ENCODE measurements around the gene CCK. TPM values are rescaled to one million over a fixed set of nuclear protein-coding genes. Genes with fewer than 3 reads are reported as not detected.

The CCK gene
- polyA plus RNA-seq, 2 of the 4 experiments (the other 2 are of a cell fraction): 0.16 to 0.36 TPM

DNA sequence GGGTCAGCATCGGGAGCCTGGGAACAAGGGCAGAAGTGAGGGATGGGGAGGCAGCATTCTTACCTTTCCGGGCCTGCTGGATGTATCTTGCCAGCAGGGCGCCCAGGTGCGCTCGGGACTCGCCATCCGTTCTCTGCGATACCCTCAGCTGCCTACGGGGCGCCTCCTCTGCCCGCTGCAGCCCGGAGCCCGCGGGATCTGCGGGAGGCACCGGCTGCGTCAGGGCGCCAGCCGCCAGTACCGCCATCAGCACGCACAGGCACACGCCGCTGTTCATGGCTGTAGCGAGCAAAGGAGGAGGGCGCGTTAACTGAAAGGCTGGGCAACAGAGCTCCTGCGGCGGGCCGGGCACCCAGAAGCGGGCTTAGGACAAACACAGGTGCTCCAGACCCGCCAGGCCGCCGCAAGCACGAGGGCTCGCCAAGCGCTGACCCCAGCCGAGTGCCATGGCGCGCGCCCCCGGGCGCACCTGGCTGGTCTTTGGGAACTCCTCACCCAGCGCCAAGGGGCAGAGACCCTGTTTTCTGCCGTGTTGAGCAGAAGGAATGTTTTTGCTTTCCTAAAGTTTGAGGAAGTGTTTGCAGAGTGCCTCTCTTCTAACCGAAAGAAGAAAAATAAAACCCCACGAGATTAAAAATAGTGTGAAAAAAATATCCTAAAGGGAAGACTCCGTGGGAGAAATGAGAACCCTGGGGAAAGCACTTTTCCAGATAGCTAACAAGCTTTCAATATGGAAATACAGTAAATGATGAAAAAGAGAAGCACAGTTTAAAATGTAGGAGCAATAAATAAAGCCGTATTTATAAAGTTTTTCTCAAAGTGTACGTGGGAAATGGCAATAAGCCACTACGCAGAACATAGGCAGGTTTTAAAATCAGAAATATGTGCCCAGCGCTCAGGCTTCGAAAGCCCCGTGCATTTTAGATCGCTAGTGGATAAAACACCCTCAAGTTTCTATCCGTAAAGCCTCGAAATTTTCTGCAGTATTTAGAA is 2.3 kb downstream of the CCK start:
- no peaks in the 10 kb centered on the region; the same call in 2 of the 3 replicates for H3K9me3 ChIP-seq
- POLR2A ChIA-PET: no interaction called here
- H3K27ac ChIP-seq: peak overlapping the region in 1 of 2 experiments; percentile 57; a peak in 3 of 6 replicates
- no peak overlapping the region for H3K4me3 ChIP-seq
- CTCF ChIA-PET: no interaction called here
- ATAC-seq: peak; percentile 52 to 65; a peak in 4 of 6 replicates
- WGBS (ENCODE audit: missing lambda C conversion rate): 68% methylated on average over 15 of the region's 56 CpGs
- H3K4me1 ChIP-seq: peaks cover 13% of the 10 kb centered on the region; the same call in 2 of the 3 replicates
- H3K4me2 ChIP-seq: peak overlapping the region; percentile 49
- DNase-seq (ENCODE audit: low read depth in 1 of 2, low spot score in 1 of 2): no peak
- FAIRE-seq: no peak
- no peak for TF ChIP-seq ESRRA (IDR thresholded peaks at IDR 0.05; ENCODE audit: borderline replicate concordance, low read length)
- TF ChIP-seq RCOR1 (IDR thresholded peaks at IDR 0.05; ENCODE audit: low read depth, low read length): no peak
- no peak for TF ChIP-seq HOXB5 (CRISPR knock-in tag; IDR thresholded peaks at IDR 0.05)
- TF ChIP-seq KDM1A (IDR thresholded peaks at IDR 0.05; ENCODE audit: low read depth): no peak
- TF ChIP-seq CBX2 (IDR thresholded peaks at IDR 0.05; ENCODE audit: borderline replicate concordance, low read depth): no peak
- TF ChIP-seq, protein P1, sequence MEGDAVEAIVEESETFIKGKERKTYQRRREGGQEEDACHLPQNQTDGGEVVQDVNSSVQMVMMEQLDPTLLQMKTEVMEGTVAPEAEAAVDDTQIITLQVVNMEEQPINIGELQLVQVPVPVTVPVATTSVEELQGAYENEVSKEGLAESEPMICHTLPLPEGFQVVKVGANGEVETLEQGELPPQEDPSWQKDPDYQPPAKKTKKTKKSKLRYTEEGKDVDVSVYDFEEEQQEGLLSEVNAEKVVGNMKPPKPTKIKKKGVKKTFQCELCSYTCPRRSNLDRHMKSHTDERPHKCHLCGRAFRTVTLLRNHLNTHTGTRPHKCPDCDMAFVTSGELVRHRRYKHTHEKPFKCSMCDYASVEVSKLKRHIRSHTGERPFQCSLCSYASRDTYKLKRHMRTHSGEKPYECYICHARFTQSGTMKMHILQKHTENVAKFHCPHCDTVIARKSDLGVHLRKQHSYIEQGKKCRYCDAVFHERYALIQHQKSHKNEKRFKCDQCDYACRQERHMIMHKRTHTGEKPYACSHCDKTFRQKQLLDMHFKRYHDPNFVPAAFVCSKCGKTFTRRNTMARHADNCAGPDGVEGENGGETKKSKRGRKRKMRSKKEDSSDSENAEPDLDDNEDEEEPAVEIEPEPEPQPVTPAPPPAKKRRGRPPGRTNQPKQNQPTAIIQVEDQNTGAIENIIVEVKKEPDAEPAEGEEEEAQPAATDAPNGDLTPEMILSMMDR (IDR thresholded peaks at IDR 0.05): no peak
- TF ChIP-seq POLR2A (IDR thresholded peaks at IDR 0.05; ENCODE audit: low read length): no peak
- no peak for TF ChIP-seq TP53 (CRISPR knock-in tag; IDR thresholded peaks at IDR 0.05)
- no peak for TF ChIP-seq CBX8 (IDR thresholded peaks at IDR 0.05)
- TF ChIP-seq POLR2AphosphoS2 (conservative IDR thresholded peaks at IDR 0.05; ENCODE audit: low read length): no peak
- TF ChIP-seq MAZ (IDR thresholded peaks at IDR 0.05; ENCODE audit: borderline replicate concordance, low read depth, low read length): no peak
- TF ChIP-seq PHF8 (IDR thresholded peaks at IDR 0.05; ENCODE audit: borderline replicate concordance, low read depth): no peak

DNA sequence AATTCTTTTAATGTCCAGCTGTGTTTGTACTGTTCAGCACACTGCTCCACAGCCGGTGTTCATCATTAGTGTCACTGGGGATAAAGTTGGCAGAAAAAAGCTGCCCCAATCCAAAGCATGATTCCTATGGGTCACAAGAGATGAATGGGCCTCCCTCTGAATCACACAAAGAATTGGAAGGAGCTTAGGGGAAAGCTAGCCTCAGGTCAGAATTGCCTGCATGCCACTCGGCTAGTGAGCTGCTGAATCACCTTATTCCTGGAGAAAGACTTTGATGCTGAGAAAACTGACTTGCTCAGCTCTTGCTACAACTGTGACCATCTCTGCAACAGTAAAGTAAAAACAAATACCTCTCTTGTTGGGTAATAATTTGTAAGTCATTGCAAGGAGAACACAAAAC is 3.5 kb downstream of the CCK start:
- peak overlapping the region; percentile 49; the same call in 1 of the 3 replicates for H3K4me2 ChIP-seq
- DNase-seq (ENCODE audit: low read depth in 1 of 2, low spot score in 1 of 2) (peak; percentile 14 to 26), ATAC-seq (peak; percentile 57 to 66), FAIRE-seq (no peak)
- H3K27ac ChIP-seq: peak overlapping the region in 1 of 2 experiments; percentile 57; a peak in 2 of 6 replicates
- POLR2A ChIA-PET: no interaction called here
- 0% methylated on average over 2 of the region's 2 CpGs for WGBS (ENCODE audit: missing lambda C conversion rate)
- H3K4me3 ChIP-seq: no peak overlapping the region
- H3K4me1 ChIP-seq: peaks cover 13% of the 10 kb centered on the region; the same call in 2 of the 3 replicates
- TF ChIP-seq POLR2A (IDR thresholded peaks at IDR 0.05; ENCODE audit: low read length): no peak
- no peak for TF ChIP-seq ZSCAN20 (CRISPR knock-in tag; IDR thresholded peaks at IDR 0.05)
- TF ChIP-seq GATA3 (IDR thresholded peaks at IDR 0.05; ENCODE audit: borderline replicate concordance): no peak
- no peak for TF ChIP-seq RFX5 (IDR thresholded peaks at IDR 0.05)
- TF ChIP-seq RARB (CRISPR knock-in tag; IDR thresholded peaks at IDR 0.05): no peak
- TF ChIP-seq, protein P2, sequence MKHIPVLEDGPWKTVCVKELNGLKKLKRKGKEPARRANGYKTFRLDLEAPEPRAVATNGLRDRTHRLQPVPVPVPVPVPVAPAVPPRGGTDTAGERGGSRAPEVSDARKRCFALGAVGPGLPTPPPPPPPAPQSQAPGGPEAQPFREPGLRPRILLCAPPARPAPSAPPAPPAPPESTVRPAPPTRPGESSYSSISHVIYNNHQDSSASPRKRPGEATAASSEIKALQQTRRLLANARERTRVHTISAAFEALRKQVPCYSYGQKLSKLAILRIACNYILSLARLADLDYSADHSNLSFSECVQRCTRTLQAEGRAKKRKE (CRISPR knock-in tag; IDR thresholded peaks at IDR 0.05; ENCODE audit: low read depth): no peak
- TF ChIP-seq, protein P3, sequence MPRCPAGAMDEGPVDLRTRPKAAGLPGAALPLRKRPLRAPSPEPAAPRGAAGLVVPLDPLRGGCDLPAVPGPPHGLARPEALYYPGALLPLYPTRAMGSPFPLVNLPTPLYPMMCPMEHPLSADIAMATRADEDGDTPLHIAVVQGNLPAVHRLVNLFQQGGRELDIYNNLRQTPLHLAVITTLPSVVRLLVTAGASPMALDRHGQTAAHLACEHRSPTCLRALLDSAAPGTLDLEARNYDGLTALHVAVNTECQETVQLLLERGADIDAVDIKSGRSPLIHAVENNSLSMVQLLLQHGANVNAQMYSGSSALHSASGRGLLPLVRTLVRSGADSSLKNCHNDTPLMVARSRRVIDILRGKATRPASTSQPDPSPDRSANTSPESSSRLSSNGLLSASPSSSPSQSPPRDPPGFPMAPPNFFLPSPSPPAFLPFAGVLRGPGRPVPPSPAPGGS (IDR thresholded peaks at IDR 0.05): no peak
- no peak for TF ChIP-seq HOXB13 (CRISPR knock-in tag; IDR thresholded peaks at IDR 0.05; ENCODE audit: low read depth)
- no peaks in the 10 kb centered on the region; the same call in 2 of the 3 replicates for H3K9me3 ChIP-seq
- CTCF ChIA-PET: interaction anchor here (1.5 kb wide), 1 partner anchor 10 kb away, joined by 3 read pairs; no protein-coding TSS in a partner anchor

Measured in A549 (cell line).